Measurements from ENCODE around the gene ANKRD55.
A peak's percentile ranks its signal among the peaks of the same experiment; 100 is the strongest.
"Not testable (repeated sequence)": the region's sequence is repeated elsewhere in the genome, so short reads cannot be mapped to it uniquely, and the experiment has no call there.

Gene ANKRD55

GRCh38 chr5:56207537-56207936 is 25.6 kb downstream of the ANKRD55 start:
- no peak for DNase-seq (ENCODE audit: low read depth in 2 of 2)

GRCh38 chr5:56206126-56206910 is 26.8 kb downstream of the ANKRD55 start:
- DNase-seq (ENCODE audit: low read depth in 2 of 2): no peak

- DNase-seq (ENCODE audit: low read depth in 2 of 2): not testable (repeated sequence)
These were observed 29.2 kb downstream of the ANKRD55 start for GRCh38 chr5:56203936-56204335.

- no peak for DNase-seq (ENCODE audit: low read depth in 2 of 2)
These were observed 30.6 kb downstream of the ANKRD55 start for GRCh38 chr5:56202483-56202882.

- DNase-seq (ENCODE audit: low read depth in 2 of 2): not testable (repeated sequence)
These were observed 31.3 kb downstream of the ANKRD55 start for GRCh38 chr5:56201762-56202261.

GRCh38 chr5:56200971-56201666 is 32.0 kb downstream of the ANKRD55 start:
- peak in 1 of 2 donors; percentile 15 for DNase-seq (ENCODE audit: low read depth in 2 of 2)

- DNase-seq (ENCODE audit: low read depth in 2 of 2): no peak
These were observed 38.1 kb downstream of the ANKRD55 start for GRCh38 chr5:56195016-56195415.

- DNase-seq (ENCODE audit: low read depth in 2 of 2): no peak
These were observed 40.9 kb downstream of the ANKRD55 start for GRCh38 chr5:56192246-56192645.

- no peak for DNase-seq (ENCODE audit: low read depth in 2 of 2)
These were observed 41.5 kb downstream of the ANKRD55 start for GRCh38 chr5:56191656-56192055.

- peak in 1 of 2 donors; percentile 7 for DNase-seq (ENCODE audit: low read depth in 2 of 2)
These were observed 42.6 kb downstream of the ANKRD55 start for GRCh38 chr5:56190497-56190896.

GRCh38 chr5:56185768-56186311 is 47.3 kb downstream of the ANKRD55 start:
- DNase-seq (ENCODE audit: low read depth in 2 of 2): no peak

GRCh38 chr5:56183506-56183905 is 49.6 kb downstream of the ANKRD55 start:
- no peak for DNase-seq (ENCODE audit: low read depth in 2 of 2)

GRCh38 chr5:56179442-56179841 is 53.7 kb downstream of the ANKRD55 start:
- no peak for DNase-seq (ENCODE audit: low read depth in 2 of 2)

GRCh38 chr5:56178823-56179222 is 54.3 kb downstream of the ANKRD55 start:
- DNase-seq (ENCODE audit: low read depth in 2 of 2): no peak

- DNase-seq (ENCODE audit: low read depth in 2 of 2): no peak
These were observed 56.1 kb downstream of the ANKRD55 start for GRCh38 chr5:56176871-56177533.

- DNase-seq (ENCODE audit: low read depth in 2 of 2): no peak
These were observed 56.9 kb downstream of the ANKRD55 start for GRCh38 chr5:56176155-56176798.

- no peak for DNase-seq (ENCODE audit: low read depth in 2 of 2)
These were observed 57.6 kb downstream of the ANKRD55 start for GRCh38 chr5:56175488-56175887.

GRCh38 chr5:56175021-56175420 is 58.1 kb downstream of the ANKRD55 start:
- no peak for DNase-seq (ENCODE audit: low read depth in 2 of 2)

- DNase-seq (ENCODE audit: low read depth in 2 of 2): no peak
These were observed 60.9 kb downstream of the ANKRD55 start for GRCh38 chr5:56172241-56172640.

GRCh38 chr5:56170557-56170956 is 62.6 kb downstream of the ANKRD55 start:
- no peak for DNase-seq (ENCODE audit: low read depth in 2 of 2)

GRCh38 chr5:56169949-56170348 is 63.2 kb downstream of the ANKRD55 start:
- DNase-seq (ENCODE audit: low read depth in 2 of 2): no peak

- no peak for DNase-seq (ENCODE audit: low read depth in 2 of 2)
These were observed 63.8 kb downstream of the ANKRD55 start for GRCh38 chr5:56169281-56169680.

Measured in stimulated activated CD8-positive, alpha-beta memory T cell treated with anti-CD3 and anti-CD28 coated beads, Interleukin-2, amount 100 ng/mL, for 1 hour (primary cell).